HG02970 (cell line): ENCODE results near the gene RAB6B.

Source experiments
- ATAC-seq: cut with Tn5 transposase; IDR thresholded peaks from one replicate; pipeline ENCODE4 v1.9.1; 2021; ENCODE audit warnings: mild to moderate bottlenecking, moderate library complexity, moderate number of reproducible peaks; ENCODE audit not compliant: unreplicated experiment, low FRiP score

RAB6B gene

DNA sequence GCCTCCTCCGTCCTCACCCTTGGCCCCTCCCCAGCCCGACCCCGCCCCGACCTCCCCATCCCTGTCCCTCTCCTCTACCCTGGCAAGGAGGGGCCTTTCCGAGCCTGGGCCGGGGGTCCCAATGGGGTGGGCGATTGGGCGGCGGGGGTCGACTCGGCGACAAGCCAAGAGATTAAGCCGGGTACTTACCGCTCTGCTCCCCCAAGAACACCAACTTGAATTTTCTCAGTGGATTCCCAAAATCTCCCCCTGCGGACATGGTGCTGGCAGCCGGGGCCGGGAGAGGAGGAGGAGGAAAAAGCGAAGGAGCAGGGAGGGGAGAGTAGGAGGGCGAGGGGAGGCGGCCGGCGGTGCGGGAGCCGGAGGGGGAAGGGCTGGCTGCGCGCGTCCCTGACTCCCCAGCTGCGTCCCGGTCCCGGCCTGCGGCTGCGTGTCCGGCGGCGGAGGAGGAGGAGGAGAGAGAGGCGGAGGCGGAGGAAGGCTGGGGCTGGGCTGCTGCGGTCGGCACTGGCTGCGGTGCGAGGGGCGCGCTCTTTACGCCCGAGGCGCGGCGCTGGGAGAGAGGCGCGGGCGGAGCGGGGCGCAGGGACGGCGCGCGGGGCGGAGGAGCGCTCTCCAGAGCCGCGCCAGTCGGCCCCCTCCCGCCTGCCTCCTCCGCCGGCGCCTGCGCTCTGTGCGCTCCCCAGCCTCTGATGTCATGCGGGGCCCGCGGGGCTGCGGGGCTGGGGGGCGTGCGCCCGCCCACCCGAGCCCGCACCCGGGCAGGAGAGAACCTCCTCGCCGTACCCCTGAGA lies at the start of gene RAB6B:
Gene RAB6B (minus strand): TSS at position 675 of the 794 bp plus-strand sequence. CDS start 416 bp downstream, at position 259.
- ATAC-seq, result no peak

- ATAC-seq, result no peak
These were observed 49.1 kb upstream of the RAB6B start for GRCh38 chr3:133944641-133945380.

GRCh38 chr3:133944181-133944580 lies 48.5 kb upstream of the RAB6B start:
- no peak for ATAC-seq

- ATAC-seq, result no peak
These were observed 48.0 kb upstream of the RAB6B start for GRCh38 chr3:133943639-133944141.

DNA sequence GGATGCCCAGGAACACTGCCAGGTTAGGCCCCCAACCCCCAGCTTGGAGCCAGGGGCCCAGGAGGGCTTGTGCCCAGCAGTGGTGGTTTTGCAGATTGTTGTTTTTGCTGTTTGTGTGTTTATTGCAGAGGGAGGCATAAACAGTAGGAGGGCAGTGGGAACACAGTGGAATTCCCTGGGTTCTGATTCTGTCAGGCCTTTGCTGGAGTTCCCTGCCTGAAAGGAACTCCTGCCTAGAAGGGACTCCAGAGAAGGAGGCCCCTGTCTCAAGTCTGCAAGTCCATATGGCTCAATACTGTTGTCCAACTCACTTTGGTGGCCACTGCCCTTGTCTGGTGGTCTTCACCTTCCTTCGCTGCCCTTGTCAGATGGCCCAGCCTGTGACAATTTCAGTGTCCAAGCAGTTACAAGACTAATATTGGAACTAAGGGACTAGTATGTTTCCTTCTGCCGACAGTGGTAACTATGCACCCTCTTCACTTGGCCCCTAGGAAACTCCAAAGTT lies 47.4 kb upstream of the RAB6B start:
- no peak for ATAC-seq

DNA sequence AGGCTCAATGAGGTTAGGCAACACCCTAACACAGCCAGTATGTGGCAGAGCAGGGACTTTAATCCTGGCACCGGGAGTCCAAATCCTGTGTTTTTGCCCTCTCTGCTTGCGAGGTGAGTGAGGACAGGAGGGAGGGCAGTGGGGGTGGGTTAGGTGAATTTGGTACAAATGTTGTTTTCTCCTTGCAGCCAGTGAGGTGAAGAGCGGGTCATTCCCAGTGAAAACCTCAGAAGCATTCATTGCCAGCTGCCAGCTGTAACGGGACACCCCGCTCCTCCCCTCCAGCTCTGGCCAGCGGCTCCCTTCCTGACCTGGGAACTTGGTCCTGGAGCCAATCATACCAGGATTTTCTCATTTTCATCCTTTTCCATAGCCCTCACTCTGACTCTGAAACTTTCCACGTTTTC lies 45.7 kb upstream of the RAB6B start:
- no peak for ATAC-seq

DNA sequence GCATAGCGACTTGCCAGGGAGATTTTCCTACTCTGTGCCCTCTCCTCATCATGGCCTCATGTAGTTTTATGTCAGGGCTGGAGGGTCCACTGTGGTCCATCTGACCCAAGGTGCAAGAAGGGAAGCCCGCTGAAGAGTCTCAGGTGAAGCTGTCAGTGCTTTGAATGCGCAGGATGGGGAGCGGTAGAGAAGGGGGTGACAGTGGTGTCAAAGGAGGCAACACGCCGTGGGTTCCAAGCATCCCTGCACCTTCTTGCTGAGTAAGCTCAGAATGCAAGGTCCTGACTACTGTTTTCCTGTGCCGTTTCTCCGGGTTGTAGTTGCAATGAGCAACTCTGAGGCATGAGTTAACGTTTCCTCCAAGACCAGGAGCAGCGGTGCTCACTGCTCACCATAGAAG lies 44.9 kb upstream of the RAB6B start:
- ATAC-seq, result no peak

GRCh38 chr3:133939463-133939835 lies 43.8 kb upstream of the RAB6B start:
- ATAC-seq, result no peak

DNA sequence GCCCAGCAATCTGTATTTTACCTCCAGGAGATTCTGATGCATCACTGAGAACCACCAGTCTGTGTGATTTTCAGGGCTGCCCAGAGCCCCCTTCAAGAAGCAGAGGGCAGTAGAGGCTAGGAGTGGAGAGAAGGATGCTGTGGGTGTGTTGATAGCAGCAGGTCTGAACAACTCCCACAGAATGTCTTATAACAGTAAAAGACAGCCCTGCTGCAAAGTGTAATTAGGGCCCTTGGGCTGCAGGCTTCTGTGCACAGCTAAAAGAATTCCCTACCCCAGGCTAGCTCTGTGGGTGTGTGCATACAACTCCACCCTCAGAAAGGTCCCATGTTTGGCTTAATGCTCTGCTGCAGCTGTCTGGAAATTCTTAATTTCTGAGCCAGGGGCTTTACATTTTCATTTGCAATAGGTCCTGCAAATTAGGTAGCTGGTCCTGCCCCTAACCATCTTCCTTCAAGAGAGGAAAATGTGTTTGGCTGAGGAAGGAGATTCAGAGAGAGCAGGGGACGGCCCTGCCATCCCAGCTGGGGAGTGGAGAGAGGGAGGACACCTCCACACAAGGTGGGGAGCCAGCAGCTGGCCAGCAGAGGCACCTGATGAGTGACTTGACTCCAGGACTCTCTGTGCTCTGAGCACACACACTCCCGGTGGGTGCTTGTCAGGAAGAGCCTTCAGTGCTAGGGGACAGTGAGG lies 43.2 kb upstream of the RAB6B start:
- no peak for ATAC-seq

- ATAC-seq, result no peak
These were observed 42.3 kb upstream of the RAB6B start for GRCh38 chr3:133937756-133938601.

GRCh38 chr3:133937061-133937686 lies 41.5 kb upstream of the RAB6B start:
- ATAC-seq, result no peak

GRCh38 chr3:133935843-133936769 lies 40.4 kb upstream of the RAB6B start:
- no peak for ATAC-seq

DNA sequence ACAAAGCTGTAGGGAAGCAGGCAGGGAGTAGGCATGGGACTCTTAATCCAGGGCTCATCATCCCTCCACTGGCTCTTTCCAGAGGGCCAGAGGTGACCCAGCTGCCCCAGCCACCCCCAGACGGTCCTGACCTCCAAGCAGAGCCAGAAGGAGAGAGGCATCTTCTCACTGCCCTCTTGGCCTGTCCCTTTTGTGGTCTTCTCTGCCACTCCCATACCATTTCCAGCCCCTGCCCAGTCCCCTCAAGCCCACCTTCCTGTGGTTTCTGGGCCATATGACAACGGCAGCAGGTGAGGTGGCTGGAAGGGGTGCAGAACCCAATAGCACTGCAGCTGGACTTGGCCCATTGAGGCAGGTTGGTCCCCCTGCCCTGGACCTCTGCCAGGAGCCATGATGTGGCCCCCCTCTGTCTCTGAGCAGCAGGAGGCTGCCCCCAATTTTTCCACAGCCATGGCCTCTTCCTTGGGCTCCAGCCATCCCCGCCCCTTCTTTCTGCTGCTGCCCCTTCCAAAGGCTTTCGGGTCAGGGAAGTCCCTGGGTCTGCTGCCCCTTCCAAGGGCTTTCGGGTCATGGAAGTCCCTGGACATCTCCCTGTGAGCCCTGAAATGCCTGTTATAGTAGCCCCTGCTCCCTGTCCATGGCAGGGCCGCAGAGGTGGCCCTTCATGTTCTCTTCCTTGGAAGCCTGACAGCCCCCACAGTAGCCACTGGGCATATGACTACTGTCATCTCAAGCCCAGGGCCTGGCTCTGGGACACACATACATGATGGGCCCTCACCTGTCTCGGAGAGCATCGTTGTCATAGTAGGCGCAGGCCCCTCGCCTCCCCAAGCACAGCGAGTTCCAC lies 39.5 kb upstream of the RAB6B start:
- ATAC-seq, result no peak

GRCh38 chr3:133934073-133934970 lies 38.6 kb upstream of the RAB6B start:
- ATAC-seq, result no peak

DNA sequence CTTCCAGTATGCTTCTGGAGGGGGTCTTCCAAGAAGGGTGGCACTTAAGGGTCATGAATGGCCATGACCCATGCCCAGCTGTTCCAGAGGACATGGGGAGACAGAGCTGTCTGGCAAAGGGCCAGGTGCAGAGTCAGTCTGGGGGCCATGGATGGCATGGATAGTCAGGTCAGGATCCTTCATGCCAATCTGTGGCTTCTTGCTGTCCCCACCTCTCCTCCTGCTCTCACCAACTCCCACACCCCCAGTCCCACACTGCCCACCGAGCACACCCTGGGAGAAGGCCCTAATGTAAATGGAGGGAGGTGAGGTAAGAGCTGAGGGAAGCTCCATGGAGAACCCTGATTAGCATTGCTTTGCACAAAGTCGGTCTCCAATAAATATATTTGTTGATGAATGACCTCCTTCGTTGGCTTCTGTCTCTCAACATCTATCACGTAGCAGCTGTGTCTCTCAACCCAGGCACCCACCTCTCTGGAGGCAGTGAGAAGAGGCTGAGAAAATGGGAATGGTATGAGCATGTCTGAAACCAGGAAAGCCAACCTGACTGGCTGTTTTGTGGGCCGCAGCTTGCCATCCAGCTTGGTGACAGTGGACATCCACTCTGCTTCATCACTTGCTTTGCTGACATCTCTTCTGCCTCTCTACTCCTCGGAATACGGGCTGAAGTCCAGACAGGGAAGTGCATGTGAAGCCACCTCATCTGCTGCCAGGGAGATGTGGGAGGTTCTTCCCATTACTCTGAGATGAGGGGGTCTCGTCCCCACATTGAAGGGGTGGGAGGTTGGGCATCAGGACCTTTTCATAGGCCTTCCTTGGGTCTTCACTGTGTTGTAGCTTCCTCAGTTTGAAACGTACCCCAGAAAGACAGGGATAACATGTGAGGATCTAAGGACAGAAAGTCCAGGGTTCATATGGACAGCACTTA lies 37.7 kb upstream of the RAB6B start:
- no peak for ATAC-seq

DNA sequence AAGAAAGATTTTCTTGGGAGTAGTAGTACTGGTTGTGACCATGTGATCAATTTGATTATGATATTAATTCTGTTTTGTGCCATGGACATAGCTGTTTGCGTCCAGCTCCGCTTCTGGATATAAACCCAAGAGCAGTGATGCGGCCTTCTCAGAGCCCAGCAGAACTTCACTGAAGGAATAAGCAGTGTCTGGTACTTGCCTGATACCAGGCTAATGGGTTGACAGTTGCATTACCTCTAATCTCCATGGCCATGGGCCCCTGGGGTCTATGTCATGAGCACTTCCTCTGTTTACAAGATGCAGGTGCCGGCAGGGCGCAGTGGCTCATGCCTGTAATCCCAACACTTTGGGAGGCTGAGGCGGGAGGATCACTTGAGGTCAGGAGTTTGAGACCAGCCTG lies 36.3 kb upstream of the RAB6B start:
- no peak for ATAC-seq
